Measurements from ENCODE around the gene SLC35F4.

SLC35F4 gene

DNA sequence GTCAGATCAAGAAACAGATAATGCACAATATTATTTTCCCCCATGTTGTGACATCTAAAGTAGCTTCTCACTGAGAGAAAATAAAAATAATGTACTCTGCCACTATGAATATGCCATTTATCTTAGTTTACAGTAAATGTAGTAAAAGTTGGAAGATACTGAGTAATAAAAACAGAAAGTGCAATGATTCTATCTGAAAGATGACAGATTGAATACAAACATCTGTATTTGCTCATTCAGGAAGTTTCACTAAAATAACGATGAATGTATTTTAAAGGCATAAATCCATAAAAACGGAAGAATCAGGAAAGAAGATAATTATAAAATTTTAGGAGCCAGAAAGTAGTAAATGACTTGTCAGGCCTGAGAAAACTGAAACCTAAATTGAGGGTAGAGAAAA, 18.2 kb downstream of the SLC35F4 start:
- no peak for DNase-seq

DNA sequence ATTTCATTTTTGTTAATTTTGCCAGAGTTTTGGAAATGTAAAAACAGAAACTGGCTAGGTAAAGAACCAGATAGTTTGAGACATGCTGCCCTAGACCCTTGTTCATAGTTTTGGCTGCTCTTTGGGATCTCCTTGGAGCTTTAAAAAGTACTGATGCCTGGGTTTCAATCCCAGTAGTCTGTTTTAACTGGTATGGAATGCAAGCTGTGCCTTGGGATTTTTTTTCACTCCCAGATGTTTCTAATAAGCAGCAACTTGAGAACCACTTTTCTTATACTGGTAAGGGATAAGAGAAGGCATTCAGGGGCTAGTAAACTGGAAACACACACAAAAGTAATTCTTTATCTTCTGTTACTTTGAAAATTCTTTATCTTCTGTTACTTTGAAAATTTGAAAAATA, 18.8 kb downstream of the SLC35F4 start:
- DNase-seq = no peak

DNA sequence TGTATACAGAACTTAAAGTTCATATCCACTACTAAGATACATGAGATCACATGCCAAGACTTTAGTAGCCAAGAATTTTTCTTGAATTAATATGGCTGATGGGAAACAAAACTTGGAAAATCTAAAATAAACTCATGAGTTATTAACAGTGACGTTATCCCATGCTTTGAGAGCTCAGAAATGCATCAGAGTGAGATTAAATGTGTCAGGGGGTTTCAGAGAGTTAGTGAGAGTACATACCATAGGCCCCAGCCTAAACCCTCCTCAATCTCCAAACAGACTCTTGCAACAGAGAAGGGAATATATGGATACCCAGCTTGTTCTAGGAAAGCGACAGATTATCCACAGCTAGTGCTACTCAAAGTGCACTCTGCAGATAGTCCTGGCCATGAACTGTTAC, 19.3 kb downstream of the SLC35F4 start:
- no peak for DNase-seq

- DNase-seq = no peak
Measured at GRCh38 chr14:57845802-57846531, 19.9 kb downstream of the SLC35F4 start.

- no peak for DNase-seq
Measured at GRCh38 chr14:57845316-57845715, 20.6 kb downstream of the SLC35F4 start.

GRCh38 chr14:57837267-57837666, 28.6 kb downstream of the SLC35F4 start:
- no peak for DNase-seq

DNA sequence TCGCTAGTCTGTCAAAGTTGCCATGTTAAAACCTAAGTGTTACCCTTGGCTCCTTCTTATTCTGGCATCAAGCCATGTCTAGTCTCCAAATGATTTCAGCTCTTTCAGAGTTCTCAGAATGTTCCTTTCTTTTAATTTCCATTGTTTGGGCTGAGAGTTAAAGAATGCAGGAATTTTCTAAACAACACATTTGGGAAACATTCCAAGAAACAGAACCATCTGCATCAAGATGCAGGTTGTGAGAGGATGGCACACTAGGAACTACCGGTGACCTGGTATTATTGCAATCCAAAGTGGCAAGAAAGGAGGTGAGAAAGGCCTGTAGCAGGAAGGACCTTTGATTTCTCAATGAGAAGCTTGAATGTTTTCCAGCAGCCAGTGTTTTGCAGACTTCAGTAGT, 30.1 kb downstream of the SLC35F4 start:
- DNase-seq = no peak

GRCh38 chr14:57834961-57835360, 30.9 kb downstream of the SLC35F4 start:
- DNase-seq = no peak

GRCh38 chr14:57834001-57834598, 31.8 kb downstream of the SLC35F4 start:
- DNase-seq = no peak

DNA sequence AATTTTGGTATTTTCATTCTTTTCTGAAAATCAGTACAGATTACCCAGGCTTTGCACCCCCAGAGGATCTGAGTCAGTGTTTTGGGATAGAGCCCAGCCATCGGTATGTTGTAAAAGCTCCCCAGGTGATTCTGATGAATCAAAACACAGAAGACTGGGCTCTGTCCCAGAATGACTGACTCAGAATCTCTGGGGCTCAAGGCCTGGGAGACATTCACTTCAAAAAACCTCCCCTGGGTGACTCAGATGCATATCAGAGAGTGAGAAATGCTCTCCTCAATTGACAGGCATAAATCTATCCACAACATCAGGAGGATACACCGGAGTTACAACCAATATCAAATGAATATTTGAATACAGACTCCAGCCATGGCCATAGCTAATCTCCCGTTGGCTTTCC, 32.6 kb downstream of the SLC35F4 start:
- DNase-seq = no peak

GRCh38 chr14:57831981-57832380, 33.9 kb downstream of the SLC35F4 start:
- no peak for DNase-seq

- DNase-seq = no peak
Measured at GRCh38 chr14:57828713-57829112, 37.2 kb downstream of the SLC35F4 start.

- no peak for DNase-seq
Measured at GRCh38 chr14:57823015-57823660, 42.8 kb downstream of the SLC35F4 start.

GRCh38 chr14:57822081-57822480, 43.8 kb downstream of the SLC35F4 start:
- no peak for DNase-seq

DNA sequence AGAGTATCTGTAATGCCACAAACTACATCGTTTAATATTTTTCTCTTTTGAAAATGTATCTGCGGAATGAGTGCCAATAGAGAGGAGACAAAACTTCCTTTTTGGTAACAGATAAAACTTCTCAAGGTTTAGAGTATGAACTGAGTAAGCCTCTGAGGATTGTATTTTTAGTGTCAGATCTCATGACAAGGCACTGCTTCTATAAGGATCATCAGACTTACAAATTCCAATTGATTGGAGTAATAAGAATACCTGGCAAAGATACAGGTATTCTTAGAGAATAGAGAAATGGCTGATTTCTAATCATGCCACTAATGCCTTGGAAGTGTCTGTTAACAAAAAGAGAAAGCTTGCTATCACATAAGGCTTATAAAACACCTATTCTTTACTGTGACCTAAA, 45.3 kb downstream of the SLC35F4 start:
- DNase-seq = no peak

- no peak for DNase-seq
Measured at GRCh38 chr14:57818511-57818910, 47.4 kb downstream of the SLC35F4 start.

GRCh38 chr14:57816568-57817284, 49.2 kb downstream of the SLC35F4 start:
- no peak for DNase-seq

DNA sequence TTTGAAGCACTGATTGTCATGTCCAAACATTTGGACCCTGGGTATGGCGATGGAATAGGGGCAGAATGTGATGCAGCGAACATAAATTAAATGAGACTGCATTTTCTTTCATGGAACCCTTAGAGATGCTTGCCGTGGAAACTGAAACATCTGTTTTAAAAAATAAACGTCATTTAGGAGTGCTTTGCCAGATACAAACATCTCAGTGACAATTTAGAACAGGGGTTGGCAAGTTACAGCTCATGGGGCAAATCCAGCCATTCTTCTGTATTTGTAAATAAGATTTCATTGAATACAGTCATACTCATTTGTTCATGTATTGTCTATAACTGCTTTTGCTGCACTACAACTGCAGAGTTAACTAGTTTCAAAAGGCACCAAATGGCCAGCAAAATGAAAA, 51.2 kb downstream of the SLC35F4 start:
- no peak for DNase-seq

DNA sequence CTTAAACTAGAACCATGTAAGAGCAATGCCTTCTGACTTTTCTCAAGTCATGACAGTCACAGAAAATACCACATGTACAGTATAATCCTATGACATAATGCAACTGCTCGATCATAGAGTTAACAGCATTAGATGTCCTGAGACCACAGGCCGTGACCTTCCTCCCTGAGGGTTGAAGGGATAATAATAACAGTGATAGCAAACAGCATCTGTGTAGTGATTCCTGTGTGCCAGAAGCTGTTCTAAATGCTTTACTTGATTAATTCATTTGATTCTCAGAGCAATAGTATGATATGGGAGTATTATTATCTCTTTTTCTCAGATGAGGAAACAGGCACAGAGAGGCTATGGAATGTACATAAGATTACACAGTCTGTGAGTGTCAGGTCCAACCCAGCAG, 53.2 kb downstream of the SLC35F4 start:
- DNase-seq = no peak

GRCh38 chr14:57811998-57812546, 53.8 kb downstream of the SLC35F4 start:
- no peak for DNase-seq

- DNase-seq = no peak
Measured at GRCh38 chr14:57809808-57810207, 56.1 kb downstream of the SLC35F4 start.

DNA sequence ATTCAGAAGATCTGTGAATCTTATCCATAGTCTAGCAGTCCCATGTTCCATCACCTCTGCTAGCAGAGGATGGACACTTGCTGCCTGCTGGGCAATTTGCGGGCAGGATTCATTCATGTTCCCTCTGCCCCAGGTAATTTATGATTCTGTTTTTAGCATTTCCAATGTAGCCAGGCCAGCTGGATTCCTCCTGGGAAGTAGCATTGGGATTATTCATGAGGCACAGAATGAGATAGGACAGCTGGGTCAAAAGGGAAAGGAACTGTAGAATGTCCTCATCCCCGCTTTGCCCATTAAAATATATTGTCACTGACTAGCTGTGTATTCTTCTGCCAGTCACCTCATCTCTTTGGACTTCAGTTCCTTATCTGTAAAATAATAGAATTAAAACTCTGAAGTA, 68.7 kb downstream of the SLC35F4 start:
- no peak for DNase-seq

DNA sequence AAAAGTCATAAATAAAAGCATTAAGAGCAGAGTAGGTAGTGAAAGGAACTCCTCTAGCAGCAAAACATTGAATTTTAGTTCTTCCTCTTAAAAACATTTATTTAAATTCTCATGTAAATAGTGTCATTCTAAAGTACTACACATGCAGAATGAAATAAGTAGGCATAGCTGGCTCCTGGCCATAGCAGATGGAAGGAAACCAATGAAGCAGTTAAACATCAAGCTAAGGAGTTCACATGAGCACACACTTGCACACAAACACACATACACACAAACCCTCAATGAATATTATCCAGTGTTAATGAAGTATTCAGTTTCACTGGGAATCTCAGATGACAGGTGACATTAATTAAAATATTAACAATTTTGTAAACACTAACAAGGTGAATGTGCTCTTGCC, 69.3 kb downstream of the SLC35F4 start:
- no peak for DNase-seq

All from stimulated activated CD4-positive, alpha-beta T cell treated with anti-CD3 and anti-CD28 coated beads, Interleukin-2, amount 100 ng/mL, for 48 hours (primary cell).